OCI-LY1 (cell line): ENCODE results near the gene ADGRG3.

Source experiments
- EZH2 ChIP-seq: fragments of 200-600 bp; sonication (generic), shearing (Covaris generic); IDR thresholded peaks from 2 replicates; pipeline ENCODE4 v1.8.0; 2017; ENCODE audit warnings: borderline replicate concordance, mixed run types, mild to moderate bottlenecking, antibody characterized with exemption, low read length, moderate library complexity, mixed read lengths
- TF ChIP-seq, protein P1 (sequence below): fragments of 200-600 bp; sonication (generic), shearing (Covaris generic); IDR thresholded peaks from 2 replicates; pipeline ENCODE4 v1.5.1; 2017; ENCODE audit warnings: mild to moderate bottlenecking, antibody characterized with exemption, low read length, moderate library complexity, mixed read lengths

DNA sequence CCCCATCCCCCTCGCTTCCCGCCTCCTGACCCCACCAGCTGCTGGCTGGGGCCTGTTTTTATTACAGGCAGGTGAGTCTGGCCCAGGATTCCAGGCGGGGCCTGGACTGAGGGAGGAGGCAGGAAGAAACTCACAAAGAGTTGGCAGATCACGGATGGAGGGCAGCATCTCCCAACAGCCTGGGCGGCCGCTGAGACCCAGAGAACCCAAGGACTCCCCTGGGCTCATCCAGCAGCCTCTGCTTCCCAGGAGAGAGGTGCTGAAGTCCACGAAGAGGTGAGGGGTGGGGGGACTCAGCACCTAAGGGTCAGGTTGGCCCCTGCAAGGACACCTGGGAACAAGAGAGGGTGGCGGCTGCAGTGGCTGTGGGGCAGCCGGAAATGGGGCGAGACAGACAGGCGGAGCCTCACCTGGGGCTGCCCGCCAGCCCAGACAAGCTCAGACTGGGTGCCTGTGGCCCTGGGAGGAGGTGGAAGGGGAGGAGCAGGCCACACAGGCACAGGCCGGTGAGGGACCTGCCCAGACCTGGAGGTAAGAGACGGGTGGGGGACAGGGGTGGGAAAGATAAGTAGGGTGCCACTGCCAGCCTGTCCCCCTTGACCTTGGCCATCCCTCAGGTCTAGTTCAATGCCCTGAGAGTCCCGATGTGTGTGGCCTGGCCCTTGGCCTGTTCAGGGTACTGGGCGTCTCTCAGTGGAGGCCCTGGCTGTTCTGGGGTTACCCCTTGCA lies 48.3 kb upstream of the ADGRG3 start:
- TF ChIP-seq, protein P1, sequence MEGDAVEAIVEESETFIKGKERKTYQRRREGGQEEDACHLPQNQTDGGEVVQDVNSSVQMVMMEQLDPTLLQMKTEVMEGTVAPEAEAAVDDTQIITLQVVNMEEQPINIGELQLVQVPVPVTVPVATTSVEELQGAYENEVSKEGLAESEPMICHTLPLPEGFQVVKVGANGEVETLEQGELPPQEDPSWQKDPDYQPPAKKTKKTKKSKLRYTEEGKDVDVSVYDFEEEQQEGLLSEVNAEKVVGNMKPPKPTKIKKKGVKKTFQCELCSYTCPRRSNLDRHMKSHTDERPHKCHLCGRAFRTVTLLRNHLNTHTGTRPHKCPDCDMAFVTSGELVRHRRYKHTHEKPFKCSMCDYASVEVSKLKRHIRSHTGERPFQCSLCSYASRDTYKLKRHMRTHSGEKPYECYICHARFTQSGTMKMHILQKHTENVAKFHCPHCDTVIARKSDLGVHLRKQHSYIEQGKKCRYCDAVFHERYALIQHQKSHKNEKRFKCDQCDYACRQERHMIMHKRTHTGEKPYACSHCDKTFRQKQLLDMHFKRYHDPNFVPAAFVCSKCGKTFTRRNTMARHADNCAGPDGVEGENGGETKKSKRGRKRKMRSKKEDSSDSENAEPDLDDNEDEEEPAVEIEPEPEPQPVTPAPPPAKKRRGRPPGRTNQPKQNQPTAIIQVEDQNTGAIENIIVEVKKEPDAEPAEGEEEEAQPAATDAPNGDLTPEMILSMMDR = no peak
- no peak for TF ChIP-seq EZH2
